GM21360 (cell line): ENCODE data around the gene DNASE2B.

Experiments
- ATAC-seq: cut with Tn5 transposase; IDR thresholded peaks from one replicate; pipeline ENCODE4 v1.9.1; 2021; ENCODE audit warnings: mild to moderate bottlenecking, moderate library complexity; ENCODE audit not compliant: unreplicated experiment

DNASE2B gene

GRCh38 chr1:84373436-84374141 is 24.7 kb upstream of the DNASE2B start:
- no peak for ATAC-seq

- no peak for ATAC-seq
Observed at GRCh38 chr1:84374991-84375696, 23.1 kb upstream of the DNASE2B start.

- ATAC-seq, result no peak
Observed at GRCh38 chr1:84376000-84376910, 22.0 kb upstream of the DNASE2B start.

- ATAC-seq, result no peak
Observed at GRCh38 chr1:84377480-84378095, 20.7 kb upstream of the DNASE2B start.

GRCh38 chr1:84379138-84379916 is 19.0 kb upstream of the DNASE2B start:
- ATAC-seq, result no peak

- ATAC-seq, result no peak
Observed at GRCh38 chr1:84379917-84380180, 18.4 kb upstream of the DNASE2B start.

- no peak for ATAC-seq
Observed at GRCh38 chr1:84382127-84382526, 16.2 kb upstream of the DNASE2B start.

- ATAC-seq, result no peak
Observed at GRCh38 chr1:84385347-84385746, 12.9 kb upstream of the DNASE2B start.

- no peak for ATAC-seq
Observed at GRCh38 chr1:84386716-84387479, 11.4 kb upstream of the DNASE2B start.

- ATAC-seq, result no peak
Observed at GRCh38 chr1:84387480-84388163, 10.7 kb upstream of the DNASE2B start.

- no peak for ATAC-seq
Observed at GRCh38 chr1:84390226-84390625, 8.1 kb upstream of the DNASE2B start.

GRCh38 chr1:84401156-84401555 is 2.9 kb downstream of the DNASE2B start:
- ATAC-seq, result no peak

- no peak for ATAC-seq
Observed at GRCh38 chr1:84402060-84402459, 3.8 kb downstream of the DNASE2B start.

- no peak for ATAC-seq
Observed at GRCh38 chr1:84402501-84402900, 4.2 kb downstream of the DNASE2B start.

- ATAC-seq, result no peak
Observed at GRCh38 chr1:84403347-84403746, 5.1 kb downstream of the DNASE2B start.

GRCh38 chr1:84406346-84406861 is 8.1 kb downstream of the DNASE2B start:
- ATAC-seq, result no peak

- ATAC-seq, result no peak
Observed at GRCh38 chr1:84407524-84407923, 9.2 kb downstream of the DNASE2B start.

GRCh38 chr1:84407958-84408422 is 9.7 kb downstream of the DNASE2B start:
- ATAC-seq, result no peak

GRCh38 chr1:84409888-84410287 is 11.6 kb downstream of the DNASE2B start:
- ATAC-seq, result no peak
